Glomerular visceral epithelial cell (primary cell): Measurements from ENCODE around the gene TRIM5.
A peak's percentile ranks its signal among the peaks of the same experiment; 100 is the strongest.
"Not testable (repeated sequence)": the region's sequence is repeated elsewhere in the genome, so short reads cannot be mapped to it uniquely, and the experiment has no call there.

Experiments used
- DNase-seq: peaks from one replicate; pipeline ENCODE4 v3.0.0-alpha.2; 2016; ENCODE audit errors: extremely low spot score

TRIM5 gene

DNA sequence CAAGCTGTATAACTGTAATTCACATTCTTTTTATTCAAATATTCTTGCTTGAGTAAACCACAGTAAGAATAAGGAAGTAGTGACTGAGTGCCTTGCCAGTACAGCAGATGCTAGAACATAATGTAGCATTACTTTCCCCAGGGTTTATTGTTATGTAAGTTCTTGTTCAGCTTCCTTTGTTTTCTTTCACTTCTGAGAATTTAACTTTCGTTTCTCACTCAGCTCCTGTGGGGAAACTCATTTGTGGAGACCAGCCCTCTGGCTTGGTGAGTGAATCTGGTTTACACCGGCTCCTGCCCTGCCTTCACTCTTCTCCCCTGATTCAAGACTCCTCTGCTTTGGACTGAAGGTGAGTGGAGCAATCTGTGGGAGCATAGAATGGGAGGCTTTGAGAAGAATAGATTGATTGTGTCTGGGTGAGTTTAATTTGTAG is 4.7 kb upstream of the TRIM5 start, which contains the start of gene TRIM22:
Gene TRIM22, plus strand, starts transcription at position 240 of the 433 bp plus-strand sequence. CDS start 6,443 bp downstream, outside the sequence.
- DNase-seq: peak; percentile 53

DNA sequence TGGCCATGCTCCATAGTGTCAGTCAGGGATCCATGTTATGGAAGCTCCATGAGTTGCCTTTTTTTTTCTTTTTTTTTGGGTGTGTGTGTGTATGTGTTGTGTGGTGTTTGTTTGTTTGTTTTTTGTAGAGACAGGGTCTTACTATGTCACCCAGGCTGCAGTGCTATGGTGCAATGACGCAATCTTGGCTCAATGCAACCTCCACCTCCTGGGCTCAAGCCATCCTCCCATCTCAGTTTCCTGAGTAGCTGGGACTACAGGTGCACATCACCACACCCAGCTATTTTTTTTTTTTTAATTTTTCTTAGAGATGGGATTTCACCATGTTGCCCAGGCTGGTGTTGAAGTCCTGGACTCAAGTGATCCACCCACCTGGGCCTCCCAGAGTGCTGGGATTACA is 3.6 kb upstream of the TRIM5 start:
- no peak for DNase-seq

DNA sequence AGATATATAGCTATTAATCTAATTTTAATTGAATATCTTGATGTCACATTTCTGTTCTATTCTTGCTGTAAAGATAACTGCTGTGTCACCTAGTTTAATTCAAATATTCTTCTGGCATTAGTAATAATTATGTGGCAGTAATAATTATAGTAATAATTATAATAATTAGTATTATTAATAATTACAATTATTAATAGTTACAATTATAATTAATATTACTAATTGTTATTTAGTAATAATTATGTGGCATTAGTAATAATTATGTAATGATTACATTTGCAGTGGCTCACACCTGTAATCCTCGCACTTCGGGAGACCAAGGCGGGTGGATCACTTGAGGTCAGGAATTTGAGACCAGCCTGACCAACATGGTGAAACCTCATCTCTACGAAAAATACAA is 1.6 kb upstream of the TRIM5 start:
- DNase-seq: no peak

DNA sequence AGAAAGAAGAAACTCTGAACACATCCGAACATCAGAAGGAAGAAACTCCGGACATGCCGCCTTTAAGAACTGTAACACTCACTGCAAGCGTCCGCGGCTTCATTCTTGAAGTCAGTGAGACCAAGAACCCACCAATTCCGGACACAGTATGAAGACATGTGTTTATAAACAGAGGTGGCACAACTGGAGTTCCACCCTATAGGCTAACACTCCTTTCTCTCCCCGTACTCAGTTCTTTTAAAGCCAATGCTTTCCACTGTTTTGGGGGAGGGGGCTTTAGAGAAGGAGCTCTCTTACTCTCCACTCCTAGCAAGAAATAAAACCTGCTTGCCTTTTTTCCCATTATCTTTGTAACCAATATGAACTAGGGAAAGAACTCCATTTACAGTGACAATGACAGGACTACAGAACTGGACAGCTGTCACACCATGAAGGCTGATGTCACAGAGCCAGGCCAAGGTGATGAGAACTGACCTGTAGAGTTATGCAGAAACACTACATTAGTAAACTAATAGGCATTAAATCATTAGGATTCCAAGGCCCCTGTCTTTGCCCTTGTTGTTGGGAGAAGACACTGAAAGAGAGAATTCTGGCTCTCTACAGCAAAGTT is 733 bp downstream of the TRIM5 start:
- DNase-seq: no peak

DNA sequence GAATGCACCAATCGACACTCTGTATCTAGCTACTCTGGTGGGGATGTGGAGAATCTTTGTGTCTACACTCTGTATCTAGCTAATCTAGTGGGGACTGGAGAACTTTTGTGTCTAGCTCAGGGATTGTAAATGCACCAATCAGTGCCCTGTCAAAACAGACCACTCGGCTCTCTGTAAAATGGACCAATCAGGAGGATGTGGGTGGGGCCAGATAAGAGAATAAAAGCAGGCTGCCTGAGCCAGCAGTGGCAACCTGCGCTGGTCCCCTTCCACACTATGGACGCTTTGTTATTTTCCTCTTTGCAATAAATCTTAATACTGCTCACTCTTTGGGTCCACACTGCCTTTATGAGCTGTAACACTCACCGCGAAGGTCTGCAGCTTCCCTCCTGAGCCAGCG is 1.3 kb downstream of the TRIM5 start:
- not testable (repeated sequence) for DNase-seq

DNA sequence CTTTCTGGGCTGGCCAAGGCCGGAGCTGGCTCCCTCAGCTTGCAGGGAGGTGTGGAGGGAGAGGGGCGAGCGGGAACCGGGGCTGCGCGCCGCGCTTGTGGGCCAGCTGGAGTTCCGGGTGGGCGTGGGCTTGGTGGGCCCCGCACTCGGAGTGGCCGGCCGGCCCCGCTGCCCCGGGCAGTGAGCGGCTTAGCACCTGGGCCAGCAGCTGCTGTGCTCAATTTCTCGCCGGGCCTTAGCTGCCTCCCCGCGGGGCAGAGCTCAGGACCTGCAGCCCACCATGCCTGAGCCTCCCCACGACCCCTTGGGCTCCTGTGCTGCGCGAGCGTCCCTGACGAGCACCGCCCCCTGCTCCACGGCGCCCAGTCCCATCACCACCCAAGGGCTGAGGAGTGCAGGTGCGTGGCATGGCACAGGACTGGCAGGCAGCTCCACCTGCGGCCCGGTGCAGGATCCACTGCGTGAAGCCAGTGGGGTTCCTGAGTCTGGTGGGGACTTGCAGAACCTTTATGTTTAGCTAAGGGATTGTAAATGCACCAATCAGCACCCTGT is 1.9 kb downstream of the TRIM5 start:
- DNase-seq: not testable (repeated sequence)

DNA sequence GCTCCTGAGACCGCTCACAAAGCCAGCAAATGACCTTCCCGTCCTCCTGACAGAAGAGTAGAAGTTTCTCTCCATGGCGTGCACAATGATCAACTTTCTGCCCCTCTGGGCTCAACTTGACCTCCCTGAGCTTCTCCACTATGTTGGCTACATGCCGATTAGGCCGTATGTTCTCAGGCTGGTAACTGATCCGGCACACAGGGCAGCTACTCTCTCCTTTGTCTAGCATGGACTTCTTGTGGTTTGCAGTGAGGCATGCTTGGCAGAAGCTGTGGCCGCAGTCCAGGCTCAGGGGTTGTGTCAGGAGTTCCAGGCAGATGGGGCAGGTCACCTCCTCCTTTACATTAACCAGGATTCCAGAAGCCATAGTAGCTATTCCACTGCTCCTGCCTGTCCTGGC is 5.1 kb downstream of the TRIM5 start:
- DNase-seq: peak; percentile 71

DNA sequence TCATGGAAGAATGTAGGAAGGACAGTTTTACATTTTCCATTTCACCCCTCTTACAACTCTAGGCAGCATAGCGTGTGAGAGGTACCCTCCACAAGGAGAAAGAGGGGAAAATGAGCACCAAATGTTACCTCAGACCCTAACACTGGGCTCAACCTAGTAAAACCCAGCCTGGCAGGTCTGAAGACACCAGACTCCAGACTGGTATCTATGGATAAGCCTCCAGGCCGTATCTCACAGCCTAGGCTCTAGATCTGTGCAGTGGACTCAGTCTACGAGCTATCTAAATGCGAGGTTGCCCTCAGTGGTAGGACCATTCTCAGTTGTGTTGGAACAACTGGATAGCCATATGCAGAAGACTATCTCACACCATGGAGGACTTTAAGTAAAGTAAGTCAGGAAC is 10.5 kb downstream of the TRIM5 start:
- no peak for DNase-seq

DNA sequence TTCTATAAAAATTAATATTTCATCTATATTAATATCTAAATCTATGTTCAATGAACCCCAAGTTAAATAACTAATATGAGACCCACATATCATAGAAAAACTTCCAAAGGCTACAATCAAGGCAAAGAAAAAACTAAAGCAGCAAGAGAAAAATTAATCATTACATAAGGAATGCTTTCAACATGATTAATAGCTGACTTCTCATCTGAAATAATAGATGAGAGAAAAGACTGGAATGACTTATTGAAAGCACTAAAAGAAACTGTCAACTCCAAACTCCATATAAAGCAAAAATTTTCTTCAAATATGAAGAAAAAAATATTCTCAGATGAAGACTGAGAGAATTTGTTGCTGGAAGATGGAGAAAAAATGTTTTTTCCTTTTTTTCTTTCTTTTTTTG is 13.0 kb downstream of the TRIM5 start:
- no peak for DNase-seq

DNA sequence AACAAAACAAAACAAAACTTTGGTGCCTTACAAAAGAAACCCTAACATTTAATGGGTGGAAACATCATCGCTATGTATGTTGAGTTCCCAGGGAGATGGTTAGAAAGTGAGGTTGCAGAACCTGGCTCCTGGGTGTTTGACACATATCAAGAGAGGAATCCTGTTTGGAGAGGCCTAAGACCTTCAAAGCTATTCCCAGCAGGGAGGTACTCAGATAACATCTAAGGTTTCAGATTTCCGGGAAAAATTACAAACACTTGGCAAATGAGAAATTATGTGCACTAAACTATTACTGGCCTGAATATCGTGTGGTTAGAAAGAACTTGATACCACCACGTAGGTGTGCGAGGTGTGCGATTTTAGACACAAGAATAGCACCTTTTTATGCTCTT is 18.5 kb downstream of the TRIM5 start:
- DNase-seq: no peak

DNA sequence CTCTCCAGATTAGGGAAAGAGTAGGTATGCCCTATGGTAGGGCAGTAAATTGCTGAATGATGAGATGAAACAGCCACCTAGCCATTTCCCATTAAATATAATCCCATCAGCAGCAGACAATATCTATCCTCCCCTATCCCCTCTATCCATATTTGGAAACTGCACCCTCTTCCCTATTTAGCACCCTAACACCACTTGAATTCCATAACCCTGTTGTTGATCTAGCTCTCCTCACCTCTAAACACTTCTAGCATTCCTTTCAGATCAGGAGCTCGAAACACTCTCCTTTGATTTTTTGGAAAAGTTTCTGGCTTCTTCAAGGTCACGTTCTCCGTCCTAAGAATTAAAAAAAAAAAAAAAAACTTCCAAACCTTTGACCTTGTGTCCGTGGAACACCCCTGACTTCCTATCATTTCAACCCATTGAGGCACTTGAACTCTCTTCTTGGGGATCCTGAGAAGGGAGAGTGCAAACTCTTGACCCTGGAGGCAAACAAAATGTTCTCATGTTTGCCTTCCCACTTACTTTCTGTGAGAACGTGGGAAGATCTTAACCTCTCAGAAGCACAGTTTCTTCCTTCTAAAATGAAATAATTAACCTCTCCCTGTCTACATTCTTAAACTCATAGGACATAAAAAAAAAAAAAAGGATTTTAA is 19.0 kb downstream of the TRIM5 start:
- no peak for DNase-seq

DNA sequence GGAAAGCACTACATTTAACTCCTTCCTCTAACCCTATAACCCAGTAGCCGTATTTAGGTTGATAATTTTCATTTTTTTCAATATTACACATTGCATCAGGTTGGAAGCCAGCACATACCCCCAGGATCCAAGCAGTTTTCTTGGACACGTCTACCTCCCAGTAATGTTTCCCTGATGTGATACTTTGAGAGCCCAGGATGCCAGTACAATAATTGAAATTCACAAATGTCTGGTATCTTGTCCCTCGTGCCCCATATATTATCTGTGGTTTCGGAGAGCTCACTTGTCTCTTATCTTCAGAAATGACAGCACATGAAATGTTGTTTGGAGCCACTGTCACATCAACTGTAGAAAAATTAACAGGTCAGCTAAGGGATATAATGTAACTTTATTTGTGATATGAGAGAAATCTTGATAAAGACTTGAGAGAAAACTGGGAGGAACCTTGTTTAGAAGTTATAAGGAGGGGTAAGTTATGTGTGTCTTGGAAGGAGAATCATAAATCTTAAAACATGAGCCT is 19.8 kb downstream of the TRIM5 start:
- DNase-seq: no peak

DNA sequence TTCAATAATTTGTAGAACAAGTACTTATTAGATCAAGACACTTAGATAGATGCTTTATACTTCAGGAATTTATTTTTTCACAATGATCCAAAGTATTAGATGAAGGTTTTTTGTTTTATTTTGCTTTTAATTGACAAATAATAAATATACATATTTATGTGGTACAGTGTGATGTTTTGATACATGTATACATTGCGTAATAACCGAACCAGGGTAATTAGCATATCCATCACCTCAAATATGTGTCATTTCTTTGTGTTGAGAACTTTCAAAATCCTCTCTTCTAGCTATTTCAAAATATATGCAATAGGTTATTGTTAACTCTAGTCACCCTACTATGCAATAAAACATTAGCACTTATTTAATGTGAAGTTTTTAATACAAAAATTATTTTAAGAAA is 21.4 kb downstream of the TRIM5 start:
- no peak for DNase-seq

DNA sequence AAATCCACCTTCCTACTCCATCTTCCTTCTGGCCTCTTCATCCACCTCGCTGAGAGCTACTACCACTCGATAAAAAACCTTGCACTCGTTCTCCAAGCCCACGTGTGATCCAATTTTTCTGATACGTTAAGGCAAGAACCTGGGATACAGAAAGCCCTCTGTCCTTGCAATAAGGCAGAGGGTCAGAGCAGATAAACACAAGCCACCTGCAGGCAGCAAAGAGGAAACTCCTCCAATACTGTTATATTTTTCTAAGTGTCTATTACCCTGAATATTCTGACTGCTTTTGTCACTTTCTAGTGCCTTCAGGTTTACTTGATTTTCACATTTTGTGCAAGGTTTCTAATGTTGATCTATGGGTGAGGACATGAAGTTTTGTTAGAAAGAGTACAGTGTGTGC is 26.6 kb downstream of the TRIM5 start:
- DNase-seq: no peak

DNA sequence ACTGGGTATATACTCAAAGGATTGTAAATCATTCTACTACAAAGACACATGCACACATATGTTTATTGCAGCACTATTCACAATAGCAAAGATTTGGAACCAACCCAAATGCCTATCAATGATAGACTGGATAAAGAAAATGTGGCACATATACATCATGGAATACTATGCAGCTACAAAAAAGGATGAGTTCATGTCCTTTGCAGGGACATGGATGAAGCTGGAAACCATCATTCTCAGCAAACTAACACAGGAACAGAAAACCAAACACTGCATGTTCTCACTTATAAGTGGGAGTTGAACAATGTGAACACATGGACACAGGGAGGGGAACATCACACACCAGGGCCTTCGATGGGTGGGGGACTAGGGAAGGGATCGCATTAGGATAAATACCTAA is 27.9 kb downstream of the TRIM5 start:
- not testable (repeated sequence) for DNase-seq

DNA sequence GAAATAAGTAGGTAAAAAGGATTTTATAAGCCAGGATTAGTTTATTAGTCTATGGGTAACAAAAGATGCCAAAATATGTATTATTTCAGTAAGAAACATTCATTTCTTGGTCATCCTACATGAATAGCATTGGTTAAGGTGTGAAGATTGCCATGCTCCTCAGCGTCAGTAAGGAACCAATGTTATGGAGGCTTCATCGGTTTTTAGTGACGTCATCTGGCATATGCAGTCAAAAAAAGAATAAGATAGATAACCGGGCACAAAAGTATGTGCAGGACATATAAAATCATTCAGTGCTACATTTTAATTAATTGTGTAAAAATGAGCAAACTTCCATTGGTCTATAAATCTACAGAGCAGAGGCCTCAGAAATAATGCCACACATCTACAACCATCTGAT is 29.4 kb downstream of the TRIM5 start:
- DNase-seq: no peak

DNA sequence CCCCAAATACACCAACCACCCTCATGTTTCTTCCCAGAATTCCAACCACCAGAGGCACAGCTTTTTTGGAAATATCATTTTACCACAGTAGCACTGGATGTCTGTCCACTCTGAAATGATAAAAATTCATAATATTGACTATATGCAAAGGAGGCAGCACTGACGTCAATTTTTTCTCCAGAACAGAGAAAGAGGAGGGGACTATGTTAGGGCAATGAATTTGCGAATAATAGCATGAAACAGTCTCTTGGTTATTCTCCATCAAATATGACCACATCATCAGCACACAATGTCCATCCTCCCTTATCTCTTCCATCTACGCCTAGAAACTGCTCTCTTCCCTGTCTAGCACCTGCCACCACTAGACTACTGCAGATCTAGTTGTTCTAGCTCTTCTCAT is 38.7 kb downstream of the TRIM5 start:
- DNase-seq: no peak

DNA sequence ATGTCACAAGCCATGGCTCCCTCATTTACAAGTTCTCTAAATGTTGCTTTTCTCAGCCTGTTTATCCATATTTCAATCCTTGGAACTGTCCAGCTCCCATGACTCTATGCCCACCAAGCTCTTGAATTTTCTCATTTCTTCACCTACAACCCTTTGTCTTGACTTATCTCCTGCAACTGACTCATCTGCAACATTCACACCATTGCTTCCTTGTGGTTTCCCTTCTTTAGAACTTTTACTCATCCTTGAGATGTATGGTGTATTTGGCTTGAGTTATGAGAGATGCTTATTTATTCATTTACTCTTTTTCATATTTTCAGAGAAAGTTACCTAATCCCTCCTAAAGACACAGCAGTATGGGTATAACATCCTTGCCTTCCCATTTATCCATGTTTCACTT is 41.3 kb downstream of the TRIM5 start:
- DNase-seq: no peak

DNA sequence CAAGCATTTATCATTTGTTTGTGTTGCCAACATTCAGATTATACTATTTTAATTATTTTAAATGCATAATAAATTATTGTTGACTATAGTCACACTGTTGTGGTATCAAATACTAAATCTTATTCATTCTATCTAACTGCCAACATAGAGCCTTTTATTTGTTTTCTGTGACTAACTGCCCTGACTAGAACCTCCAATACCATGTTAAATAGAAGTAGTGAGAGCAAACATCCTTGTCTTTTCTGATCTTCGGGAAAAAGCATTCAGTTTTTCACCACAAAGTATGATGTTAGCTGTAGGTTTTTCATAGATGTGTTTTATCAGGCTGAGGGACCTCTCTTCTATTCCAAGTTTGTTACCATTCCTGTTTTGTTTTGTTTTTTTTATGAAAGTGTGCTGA is 44.9 kb downstream of the TRIM5 start:
- DNase-seq: no peak

DNA sequence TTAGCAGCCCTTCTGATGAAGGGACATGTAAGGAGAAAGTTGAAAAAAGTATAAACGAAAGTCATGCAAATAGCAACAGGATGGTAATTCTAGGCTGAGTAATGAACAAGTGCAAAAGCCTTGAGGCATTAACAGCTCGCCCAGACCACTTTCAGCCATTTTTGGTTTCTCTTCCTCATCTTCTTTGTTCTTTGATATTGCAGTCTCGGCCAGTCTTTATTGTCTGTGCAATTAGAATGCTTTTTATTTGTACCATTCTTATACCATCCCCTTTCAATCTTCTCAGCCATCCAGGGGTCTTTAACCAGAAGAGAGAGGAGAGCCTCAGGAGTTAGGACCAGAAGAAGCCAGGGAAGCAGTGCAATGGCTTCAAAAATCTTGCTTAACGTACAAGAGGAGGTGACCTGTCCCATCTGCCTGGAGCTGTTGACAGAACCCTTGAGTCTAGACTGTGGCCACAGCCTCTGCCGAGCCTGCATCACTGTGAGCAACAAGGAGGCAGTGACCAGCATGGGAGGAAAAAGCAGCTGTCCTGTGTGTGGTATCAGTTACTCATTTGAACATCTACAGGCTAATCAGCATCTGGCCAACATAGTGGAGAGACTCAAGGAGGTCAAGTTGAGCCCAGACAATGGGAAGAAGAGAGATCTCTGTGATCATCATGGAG is 52.8 kb downstream of the TRIM5 start:
- DNase-seq: no peak

DNA sequence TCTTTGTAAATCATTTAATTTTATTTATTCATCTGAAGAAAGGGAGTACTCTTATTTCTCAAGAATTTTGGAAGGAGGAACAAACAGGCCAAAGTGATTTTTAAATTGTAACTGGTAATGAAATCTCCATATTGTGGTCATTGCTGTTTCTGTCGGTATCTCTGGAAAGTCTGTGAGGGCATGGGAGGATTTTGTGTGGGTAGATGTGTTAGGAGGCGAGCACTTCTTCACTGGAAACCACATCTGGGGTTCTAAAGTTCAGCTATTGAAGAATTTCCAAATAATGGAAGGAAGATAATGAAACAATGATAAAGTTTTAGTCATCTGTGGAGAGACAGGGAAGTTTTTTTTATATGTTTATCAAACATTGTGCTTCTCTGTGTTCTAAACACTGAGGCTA is 53.5 kb downstream of the TRIM5 start:
- no peak for DNase-seq

DNA sequence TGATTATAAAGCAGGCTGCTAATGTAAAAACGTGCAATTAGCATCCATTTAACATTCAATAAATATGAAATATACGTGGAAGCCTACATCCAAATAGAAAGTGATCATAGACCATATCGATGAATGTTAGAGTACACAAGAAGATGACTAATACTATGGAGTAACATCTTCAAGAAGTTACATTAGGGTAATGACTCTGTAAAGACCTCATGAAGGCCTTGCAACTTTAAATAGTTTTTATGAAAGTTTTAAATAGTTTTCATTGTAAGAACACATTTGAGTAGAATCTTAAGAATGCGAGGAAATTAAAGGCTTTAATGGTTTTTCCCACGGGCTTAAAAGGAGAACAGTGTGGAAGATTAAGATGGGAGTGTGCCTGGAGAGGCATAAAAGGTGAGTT is 58.7 kb downstream of the TRIM5 start:
- DNase-seq: no peak

DNA sequence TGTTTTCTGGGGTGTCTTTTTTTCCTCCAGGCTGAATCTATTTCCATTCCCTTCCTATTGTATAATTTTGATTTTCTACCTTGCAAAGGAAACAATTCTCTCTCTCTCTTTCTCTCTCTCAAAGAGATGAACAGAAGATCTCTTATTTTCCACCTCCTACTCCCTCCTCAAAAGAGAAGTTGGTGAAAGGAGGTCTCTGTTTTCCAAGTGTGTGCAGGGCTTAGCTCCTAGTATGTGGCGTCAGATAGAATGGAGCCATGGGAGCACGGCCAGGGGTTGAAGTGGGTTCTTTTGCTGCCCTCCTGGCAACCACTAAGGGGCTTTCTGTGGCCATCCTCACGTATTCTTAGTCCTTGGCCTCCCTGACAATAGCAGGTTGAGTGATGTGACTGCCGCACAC is 59.6 kb downstream of the TRIM5 start:
- no peak for DNase-seq
